Measurements from ENCODE around the gene PTPRS. TPM values are rescaled to one million over a fixed set of nuclear protein-coding genes. Genes with fewer than 3 reads are reported as not detected.
"Not testable (repeated sequence)": the region's sequence is repeated elsewhere in the genome, so short reads cannot be mapped to it uniquely, and the experiment has no call there.

The PTPRS gene
- polyA plus RNA-seq (ENCODE audit: insufficient read length in 12 of 12): 10 to 100 TPM in 11 of 12 donors, not detected in 1; 27.7 to 83.3 (median 37.3) TPM
- long read RNA-seq, donor 1, partial matches to known transcripts: 0 of 1 reads
- long read RNA-seq, donor 1, other reads (novel, unspliced or antisense): 0 of 1 reads
- long read RNA-seq, donor 2, partial matches to known transcripts: 0 of 2 reads
- long read RNA-seq, donor 2, other reads (novel, unspliced or antisense): 0 of 2 reads
- long read RNA-seq, donor 3: 0 reads
- long read RNA-seq, donor 4: 0 reads
- long read RNA-seq, donor 5, partial matches to known transcripts: 5 of 8 reads
- long read RNA-seq, donor 5, other reads (novel, unspliced or antisense): 0 of 8 reads
- long read RNA-seq, donor 6: 0 reads
- long read RNA-seq, donor 7: 0 reads
- long read RNA-seq, donor 8, partial matches to known transcripts: 5 of 5 reads
- long read RNA-seq, donor 8, other reads (novel, unspliced or antisense): 0 of 5 reads
- long read RNA-seq, donor 9, partial matches to known transcripts: 0 of 1 reads
- long read RNA-seq, donor 9, other reads (novel, unspliced or antisense): 0 of 1 reads
- long read RNA-seq, donor 10: 0 reads
- long read RNA-seq, donor 11, partial matches to known transcripts: 0 of 1 reads
- long read RNA-seq, donor 11, other reads (novel, unspliced or antisense): 0 of 1 reads

- peak; percentile 63 for DNase-seq
Measured at GRCh38 chr19:5340637-5341447, at the start of gene PTPRS. Gene PTPRS, minus strand, starts transcription at chr19:5340812. Its CDS starts 54,672 bp downstream, at chr19:5286140.

- DNase-seq: no peak
Measured at GRCh38 chr19:5389353-5389752, 48.7 kb upstream of the PTPRS start.

- no peak for DNase-seq
Measured at GRCh38 chr19:5387472-5387871, 46.9 kb upstream of the PTPRS start.

GRCh38 chr19:5386841-5387240 is 46.2 kb upstream of the PTPRS start:
- DNase-seq: no peak

- not testable (repeated sequence) for DNase-seq
Measured at GRCh38 chr19:5381197-5381596, 40.6 kb upstream of the PTPRS start.

GRCh38 chr19:5380215-5380919 is 39.8 kb upstream of the PTPRS start:
- DNase-seq: no peak

GRCh38 chr19:5376928-5377327 is 36.3 kb upstream of the PTPRS start:
- DNase-seq: no peak

- no peak for DNase-seq
Measured at GRCh38 chr19:5372572-5373200, 32.1 kb upstream of the PTPRS start.

GRCh38 chr19:5369962-5370367 is 29.4 kb upstream of the PTPRS start:
- DNase-seq: no peak

GRCh38 chr19:5369304-5369703 is 28.7 kb upstream of the PTPRS start:
- no peak for DNase-seq

GRCh38 chr19:5367530-5368133 is 27.0 kb upstream of the PTPRS start:
- no peak for DNase-seq

GRCh38 chr19:5365905-5366304 is 25.3 kb upstream of the PTPRS start:
- DNase-seq: no peak

GRCh38 chr19:5364674-5365073 is 24.1 kb upstream of the PTPRS start:
- DNase-seq: no peak

GRCh38 chr19:5361839-5362238 is 21.2 kb upstream of the PTPRS start:
- not testable (repeated sequence) for DNase-seq

- no peak for DNase-seq
Measured at GRCh38 chr19:5361407-5361806, 20.8 kb upstream of the PTPRS start.

- no peak for DNase-seq
Measured at GRCh38 chr19:5360003-5360780, 19.6 kb upstream of the PTPRS start.

GRCh38 chr19:5358173-5358800 is 17.7 kb upstream of the PTPRS start:
- DNase-seq: no peak

- DNase-seq: no peak
Measured at GRCh38 chr19:5357584-5357983, 17.0 kb upstream of the PTPRS start.

GRCh38 chr19:5356918-5357317 is 16.3 kb upstream of the PTPRS start:
- no peak for DNase-seq
